GM19468 (cell line): ENCODE measurements around the gene KCNQ1OT1.

ENCODE experiments used
- ATAC-seq: cut with Tn5 transposase; IDR thresholded peaks from one replicate; pipeline ENCODE4 v1.9.1; 2021; ENCODE audit warnings: mild to moderate bottlenecking, moderate library complexity, moderate number of reproducible peaks; ENCODE audit not compliant: unreplicated experiment; ENCODE audit errors: extremely low read depth

Gene KCNQ1OT1

DNA sequence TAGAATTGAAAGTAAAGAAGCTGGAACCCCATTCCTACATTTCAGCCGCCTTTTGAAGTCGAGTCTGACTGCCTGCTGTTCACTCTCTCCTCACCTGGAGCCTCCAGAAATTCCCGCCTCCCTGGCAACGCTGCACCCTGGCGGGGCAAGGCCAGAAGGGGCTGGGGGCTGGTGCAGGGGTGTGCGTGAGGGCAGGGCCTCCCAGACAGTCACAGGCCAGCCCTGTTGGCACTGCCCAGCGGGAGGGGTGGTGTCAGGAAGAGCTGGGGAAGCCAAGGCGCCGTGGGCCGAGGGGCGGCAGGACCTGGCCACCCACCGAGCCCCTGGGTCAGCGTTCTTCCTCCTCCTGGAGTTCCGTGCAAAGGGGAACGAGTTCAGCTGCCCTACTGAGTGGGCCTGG lies 123.2 kb downstream of the KCNQ1OT1 start:
- ATAC-seq = no peak

GRCh38 chr11:2576111-2576510 lies 123.7 kb downstream of the KCNQ1OT1 start:
- no peak for ATAC-seq

DNA sequence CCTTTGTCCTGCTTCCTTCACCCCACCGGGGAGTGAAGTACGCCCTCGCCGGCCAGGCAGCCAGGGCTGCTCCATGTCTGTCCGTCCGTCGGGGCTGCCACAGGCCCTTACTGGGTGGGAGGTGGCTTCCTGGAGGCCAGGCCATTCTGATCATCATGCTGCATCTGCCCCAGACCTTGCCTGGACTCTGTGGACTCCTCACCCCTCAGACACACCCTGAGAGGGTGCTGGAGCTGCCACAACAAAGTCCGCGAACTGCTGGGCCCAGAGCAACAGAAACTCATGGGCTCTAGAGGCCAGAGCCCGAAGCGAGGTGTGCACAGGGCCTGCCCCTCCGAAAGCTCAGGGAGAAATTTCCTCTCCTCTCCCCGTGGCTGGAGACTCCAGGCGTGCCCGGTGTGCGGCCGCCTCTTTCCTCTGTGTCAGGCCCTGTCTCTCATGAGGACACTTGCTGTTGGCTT lies 124.2 kb downstream of the KCNQ1OT1 start:
- no peak for ATAC-seq

GRCh38 chr11:2574553-2575535 lies 125.0 kb downstream of the KCNQ1OT1 start:
- no peak for ATAC-seq

DNA sequence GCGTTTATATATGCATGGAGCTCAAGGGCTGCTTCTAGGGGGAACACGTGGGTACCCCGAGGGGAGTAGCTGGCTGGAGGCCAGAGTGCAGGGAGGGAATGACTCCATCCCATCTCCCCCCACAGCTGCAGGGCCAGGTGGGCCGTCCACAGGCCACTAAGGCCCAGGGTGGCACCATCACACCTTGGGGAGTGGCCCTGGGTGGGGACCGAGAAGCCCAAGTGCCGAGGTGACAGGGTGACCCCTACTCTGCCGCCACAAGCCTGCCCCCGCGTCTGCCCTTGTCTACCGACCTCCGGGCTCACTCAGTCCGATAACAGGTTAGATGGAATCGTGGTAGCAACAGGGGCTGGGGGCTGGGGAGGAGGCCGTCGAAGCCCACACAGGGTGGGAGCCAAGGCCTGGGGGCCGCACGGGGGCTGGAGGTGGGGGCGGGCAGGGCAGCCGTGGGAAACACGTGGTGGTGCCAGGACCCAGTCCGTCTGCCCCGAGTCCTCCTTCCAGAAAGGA lies 125.7 kb downstream of the KCNQ1OT1 start:
- no peak for ATAC-seq

- ATAC-seq = no peak
Observed at GRCh38 chr11:2573240-2574042, 126.4 kb downstream of the KCNQ1OT1 start.

GRCh38 chr11:2572491-2573239 lies 127.1 kb downstream of the KCNQ1OT1 start:
- no peak for ATAC-seq

GRCh38 chr11:2571598-2572281 lies 128.1 kb downstream of the KCNQ1OT1 start:
- no peak for ATAC-seq

DNA sequence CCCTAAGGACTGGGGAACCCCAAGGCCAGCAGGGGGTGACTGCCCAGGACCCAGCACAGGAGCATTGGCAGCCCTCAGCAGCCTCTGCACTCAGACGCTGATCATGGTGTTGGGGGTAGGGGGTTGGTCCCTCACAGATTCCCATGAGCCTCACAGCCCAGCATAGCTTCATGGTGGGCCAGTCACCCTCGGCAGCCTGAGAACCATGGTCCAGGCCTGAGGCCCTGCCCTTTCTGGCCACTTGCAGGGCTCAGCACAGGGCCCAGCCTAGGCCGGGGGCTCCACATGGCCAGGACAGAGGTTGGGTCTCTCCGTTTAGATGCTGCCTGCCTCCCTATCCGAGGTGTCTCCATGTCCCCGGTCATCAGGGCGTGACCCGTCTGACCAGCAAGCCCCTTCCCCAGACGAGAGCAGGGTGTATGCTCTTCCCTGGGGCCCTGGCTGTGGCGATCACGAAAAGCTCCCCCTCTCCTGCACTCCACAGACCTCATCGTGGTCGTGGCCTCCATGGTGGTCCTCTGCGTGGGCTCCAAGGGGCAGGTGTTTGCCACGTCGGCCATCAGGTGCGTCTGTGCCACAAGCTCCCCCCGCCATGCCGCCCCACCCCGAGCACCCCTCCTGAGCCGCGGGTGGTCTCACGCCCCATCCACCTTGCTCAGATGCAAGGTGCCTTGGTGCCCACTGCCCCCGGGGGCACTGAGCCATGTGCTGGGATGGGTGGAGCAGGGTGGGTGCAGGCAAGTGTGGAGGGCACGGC lies 128.8 kb downstream of the KCNQ1OT1 start:
- no peak for ATAC-seq

DNA sequence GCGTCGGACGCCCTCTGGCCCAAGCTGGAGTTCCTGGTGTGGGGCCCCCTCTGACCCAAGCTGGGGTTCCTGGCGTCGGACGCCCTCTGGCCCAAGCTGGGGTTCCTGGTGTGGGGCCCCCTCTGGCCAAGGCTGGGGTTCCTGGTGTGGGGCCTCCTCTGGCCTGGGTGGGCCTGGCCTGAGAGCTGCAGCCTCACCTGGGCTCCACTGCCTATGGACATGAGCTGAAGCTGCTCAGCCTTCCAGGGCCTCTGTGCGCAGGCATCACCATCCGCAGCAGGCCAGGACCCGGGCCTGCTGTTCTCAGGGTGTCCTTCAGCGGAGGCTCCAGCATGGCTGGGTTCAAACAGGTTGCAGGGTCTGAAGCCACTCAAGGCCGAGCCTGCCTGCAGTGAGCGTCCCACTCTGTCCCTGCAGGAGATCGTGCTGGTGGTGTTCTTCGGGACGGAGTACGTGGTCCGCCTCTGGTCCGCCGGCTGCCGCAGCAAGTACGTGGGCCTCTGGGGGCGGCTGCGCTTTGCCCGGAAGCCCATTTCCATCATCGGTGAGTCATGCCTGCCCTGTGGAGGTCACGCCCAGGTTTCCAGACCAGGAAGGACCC lies 129.5 kb downstream of the KCNQ1OT1 start:
- ATAC-seq = no peak

DNA sequence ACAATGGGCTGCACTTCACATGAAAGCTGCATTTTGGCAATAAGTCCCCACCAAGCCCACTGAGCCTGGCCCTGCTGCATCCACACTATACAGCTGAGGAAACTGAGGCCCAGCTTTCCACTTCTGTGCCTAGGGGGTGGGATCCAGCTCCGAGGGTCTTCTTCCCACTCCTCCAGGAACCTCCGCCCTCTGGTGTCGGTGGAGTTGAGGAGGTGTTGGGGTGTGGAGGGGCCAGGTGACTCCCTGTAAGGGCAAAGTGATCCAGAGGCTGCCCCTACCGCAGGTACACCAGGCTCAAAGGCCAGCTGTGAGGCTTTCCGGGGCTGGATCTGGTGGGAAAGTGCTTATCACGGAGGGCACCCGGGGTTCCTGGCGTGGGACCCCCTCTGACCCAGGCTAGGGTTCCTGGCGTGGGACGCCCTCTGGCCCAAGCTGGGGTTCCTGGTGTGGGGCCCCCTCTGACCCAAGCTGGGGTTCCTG lies 130.0 kb downstream of the KCNQ1OT1 start:
- no peak for ATAC-seq

- no peak for ATAC-seq
Observed at GRCh38 chr11:2569321-2569721, 130.5 kb downstream of the KCNQ1OT1 start.

GRCh38 chr11:2567026-2567671 lies 132.6 kb downstream of the KCNQ1OT1 start:
- no peak for ATAC-seq

- no peak for ATAC-seq
Observed at GRCh38 chr11:2566223-2567025, 133.4 kb downstream of the KCNQ1OT1 start.

- ATAC-seq = no peak
Observed at GRCh38 chr11:2565447-2566222, 134.2 kb downstream of the KCNQ1OT1 start.
